CD1c-positive myeloid dendritic cell (primary cell): ENCODE data around the gene STX1A.
"Not testable (repeated sequence)": the region's sequence is repeated elsewhere in the genome, so short reads cannot be mapped to it uniquely, and the experiment has no call there.

Experiments used
- DNase-seq: peaks from one replicate; pipeline ENCODE4 v3.0.0-alpha.2; 2016; ENCODE audit errors: extremely low spot score

STX1A gene

DNA sequence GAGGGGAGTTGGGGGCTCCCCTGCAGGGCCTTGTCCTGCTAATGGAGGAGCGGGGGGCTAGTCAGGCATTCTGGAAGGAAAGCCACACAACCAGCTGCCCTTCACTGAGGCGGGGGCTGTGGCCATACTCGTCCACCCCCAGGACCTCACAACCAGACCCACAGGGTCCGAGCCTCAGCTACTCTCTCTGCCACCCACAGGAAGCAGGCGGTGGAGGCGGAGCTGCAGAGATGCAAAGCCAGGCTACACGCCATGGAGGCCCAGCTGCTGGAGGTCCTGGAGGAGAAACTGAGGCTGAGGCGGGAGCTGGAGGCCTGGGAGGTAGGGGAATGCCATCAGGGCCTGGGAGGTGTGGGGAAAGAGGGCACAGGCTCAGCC is 16.0 kb upstream of the STX1A start:
- DNase-seq = no peak

DNA sequence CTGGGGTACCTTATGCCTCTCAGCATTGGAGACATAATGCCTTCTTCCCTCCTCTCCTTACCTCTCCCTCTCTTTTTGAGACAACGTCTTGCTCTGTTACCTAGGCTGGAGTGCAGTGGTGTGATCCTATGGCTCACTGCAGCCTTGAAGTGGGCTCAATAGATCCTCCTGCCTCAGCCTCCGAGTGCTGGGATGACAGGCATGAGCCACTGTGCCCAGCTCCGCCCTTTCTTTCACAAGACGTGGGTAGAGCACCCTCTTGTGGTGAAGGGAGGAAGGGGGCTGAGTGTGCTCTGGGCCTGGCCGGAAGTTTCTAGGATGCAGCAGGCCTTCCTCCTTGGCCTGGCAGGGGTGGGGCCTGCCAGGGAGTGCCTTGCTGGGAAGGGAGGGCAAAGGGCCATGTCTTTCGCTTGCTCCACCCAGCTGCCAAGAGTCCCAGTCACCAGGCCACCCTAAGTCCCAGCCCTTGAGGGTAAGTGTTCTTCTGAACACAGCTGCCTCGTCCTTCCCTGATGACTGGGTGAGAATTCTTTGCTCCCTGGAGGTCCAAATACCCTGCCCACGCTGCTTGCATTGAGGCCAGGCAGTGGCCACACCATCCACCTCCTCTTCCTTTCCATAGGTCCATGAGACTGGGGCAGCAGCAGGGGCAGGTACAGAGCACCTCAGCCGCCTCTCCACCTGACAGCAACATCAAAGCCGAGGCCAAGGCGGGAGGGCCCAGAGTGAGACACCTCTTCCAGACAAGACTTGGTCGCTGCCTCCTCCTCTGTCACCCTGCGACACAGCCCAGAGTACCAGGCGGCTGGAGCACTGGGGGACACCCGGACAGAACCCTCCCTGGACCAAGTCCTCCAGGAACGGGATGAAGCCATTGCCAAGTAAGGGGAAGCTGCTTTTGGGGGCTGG is 15.4 kb upstream of the STX1A start:
- peak; percentile 89 for DNase-seq

DNA sequence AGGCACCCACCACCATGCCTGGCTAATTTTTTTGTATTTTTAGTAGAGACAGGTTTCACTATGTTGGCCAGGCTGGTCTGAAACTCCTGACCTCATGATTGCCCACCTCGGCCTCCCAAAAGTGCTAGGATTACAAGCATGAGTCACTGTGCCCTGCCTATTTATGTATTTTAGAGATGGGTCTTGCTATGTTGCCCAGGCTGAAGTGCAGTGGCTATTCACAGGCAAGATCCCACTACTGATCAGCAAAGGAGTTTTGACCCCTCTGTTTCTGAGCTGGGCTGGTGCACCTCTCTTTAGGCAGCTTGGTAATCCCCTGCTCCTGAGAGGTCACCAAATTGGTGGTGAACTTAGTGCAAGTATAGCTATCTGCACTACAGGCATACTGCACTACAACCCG is 12.9 kb upstream of the STX1A start:
- DNase-seq = no peak

DNA sequence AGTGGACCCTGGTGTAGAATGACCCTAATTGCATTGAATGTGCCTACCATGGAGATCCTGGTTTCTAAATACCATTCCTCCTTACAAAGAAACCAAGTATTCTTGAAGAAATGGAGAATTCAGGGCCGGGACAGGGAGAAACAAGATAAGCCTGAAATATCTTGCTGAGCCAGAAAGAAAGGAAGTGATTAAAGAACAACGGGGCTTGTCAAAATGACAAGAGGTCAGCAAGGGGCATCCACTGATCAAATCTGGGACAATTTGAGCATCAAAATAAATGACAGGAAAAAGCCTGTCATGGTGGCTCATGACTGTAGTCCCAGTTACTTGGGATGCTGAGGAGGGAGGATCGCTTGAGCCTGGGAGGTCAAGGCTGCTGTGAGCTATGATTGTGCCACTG is 11.0 kb upstream of the STX1A start:
- no peak for DNase-seq

DNA sequence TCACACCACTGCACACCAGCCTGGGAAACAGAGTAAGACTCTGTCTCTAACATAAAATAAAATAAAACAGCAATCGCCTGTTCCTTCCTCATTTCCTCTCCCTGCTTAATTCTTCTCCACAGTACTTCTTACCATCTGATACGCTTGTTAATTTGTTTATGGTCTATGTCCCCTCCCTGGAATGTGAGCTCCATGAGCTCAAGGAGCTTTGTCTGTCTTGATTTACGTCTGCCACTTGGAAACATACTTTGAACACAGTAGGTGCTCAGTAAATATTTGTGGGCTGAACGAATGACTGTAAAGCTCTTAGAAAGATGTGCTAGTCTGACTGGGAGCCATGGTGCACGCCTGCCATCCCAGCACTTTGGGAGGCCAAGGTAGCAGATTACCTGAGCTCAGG is 9.1 kb upstream of the STX1A start:
- no peak for DNase-seq

DNA sequence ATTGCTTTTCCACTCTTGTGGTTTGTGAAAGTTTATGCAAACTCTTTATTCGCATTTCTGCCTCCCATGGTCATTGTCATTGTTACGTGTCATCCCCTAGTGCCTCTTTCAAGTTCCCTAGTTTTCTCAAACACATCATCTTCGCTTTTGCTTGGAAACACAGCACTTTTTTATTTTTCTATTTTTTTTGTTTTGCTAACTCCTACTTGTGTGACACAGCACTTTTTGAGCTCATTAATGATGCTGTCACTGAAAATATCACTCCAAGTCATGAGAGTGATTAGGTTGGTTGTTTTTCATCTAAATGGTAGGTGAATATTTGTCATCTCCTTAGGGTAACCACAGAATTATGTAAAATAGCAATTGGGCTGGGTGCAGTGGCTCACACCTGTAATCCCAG is 8.5 kb upstream of the STX1A start:
- peak; percentile 38 for DNase-seq

DNA sequence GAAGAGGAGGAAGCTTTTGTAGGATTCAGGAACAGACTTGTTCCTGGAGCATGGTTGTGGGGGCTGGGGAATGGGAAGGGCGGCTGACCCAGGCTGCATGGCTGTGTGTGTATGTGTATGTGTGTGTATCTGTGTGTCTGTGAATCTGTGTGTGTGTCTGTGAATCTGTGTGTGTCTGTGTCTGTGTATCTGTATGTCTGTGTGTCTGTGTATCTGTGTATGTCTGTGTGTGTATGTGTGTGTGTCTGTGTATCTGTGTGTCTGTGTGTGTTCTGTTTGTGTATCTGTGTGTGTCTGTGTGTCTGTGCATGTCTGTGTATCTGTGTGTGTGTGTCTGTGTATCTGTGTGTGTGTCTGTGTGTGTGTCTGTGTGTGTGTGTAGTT is 6.6 kb upstream of the STX1A start:
- DNase-seq = no peak

DNA sequence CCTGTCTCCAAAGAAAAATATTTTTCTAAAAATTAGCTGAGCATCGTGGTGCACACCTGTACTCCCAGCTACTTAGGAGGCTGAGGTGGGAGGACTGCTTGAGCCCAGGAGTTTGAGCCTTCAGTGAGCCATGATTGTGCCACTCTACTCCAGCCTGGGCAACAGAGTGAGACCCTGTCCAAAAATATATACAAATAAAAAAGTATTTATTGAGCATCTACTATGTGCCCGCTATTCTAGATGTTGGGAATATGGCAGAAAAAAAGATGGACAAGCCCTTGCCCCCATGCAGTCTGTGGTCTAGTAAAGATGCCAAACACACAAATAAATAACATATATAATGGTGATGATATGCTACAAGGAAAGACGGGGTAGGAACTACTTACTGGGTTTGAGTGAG is 4.3 kb upstream of the STX1A start:
- DNase-seq = no peak

DNA sequence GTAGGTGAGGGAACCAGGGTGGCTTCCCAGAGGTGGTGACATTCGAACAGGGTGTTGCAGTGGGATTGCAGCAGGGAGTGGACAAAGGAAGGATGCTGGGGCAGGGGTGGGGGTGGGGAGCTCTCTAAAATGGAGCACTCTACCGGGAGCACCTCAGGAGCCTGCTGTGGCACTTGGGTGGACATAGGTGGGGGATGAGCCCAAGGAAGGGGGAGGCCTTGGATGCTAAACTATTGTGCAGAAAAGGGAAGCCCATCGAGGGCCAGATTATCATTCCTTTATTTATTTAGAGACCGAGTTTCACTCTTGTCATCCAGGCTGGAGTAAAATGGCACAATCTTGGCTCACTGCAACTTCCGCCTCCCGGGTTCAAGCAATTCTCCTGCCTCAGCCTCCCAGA is 3.3 kb upstream of the STX1A start:
- DNase-seq = no peak

DNA sequence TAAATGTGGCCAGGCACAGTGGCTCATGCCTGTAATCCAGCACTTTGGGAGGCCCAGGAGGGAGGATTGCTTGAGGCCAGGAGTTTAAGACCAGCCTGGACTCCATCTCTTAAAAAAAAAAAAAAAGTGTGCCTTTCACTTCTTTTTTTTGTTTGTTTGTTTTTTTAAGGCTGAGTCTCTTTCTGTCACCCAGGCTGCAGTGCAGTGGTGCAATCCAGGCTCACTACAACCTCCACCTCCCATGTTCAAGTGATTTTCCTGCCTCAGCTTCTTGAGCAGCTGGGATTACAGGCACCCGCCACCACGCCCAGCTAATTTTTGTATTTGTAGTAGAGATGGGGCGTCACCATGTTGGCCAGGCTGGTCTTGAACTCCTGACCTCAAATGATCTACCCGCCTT is 2.7 kb upstream of the STX1A start:
- DNase-seq = not testable (repeated sequence)

DNA sequence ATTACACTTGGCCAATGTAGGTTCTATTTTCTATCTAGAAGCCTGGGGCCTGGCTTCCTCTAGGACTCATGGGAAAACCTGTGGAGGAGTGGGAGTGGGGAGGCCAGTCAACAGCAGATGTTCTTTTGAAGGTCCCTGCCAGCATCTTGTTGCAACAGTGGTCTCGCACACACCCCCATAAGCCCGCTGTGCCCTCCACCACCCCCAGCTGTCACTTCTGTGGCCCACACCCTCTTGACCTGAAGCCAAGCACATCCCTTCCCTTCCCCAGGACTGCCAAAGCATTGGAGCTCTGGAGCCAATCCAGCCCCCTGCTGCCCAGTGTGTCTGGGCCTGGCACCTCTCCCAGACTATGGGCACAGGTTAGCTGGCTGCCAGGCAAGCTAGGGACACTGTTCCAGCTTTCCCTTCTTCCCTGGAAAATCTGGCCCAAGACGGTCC is 1.9 kb upstream of the STX1A start:
- no peak for DNase-seq

DNA sequence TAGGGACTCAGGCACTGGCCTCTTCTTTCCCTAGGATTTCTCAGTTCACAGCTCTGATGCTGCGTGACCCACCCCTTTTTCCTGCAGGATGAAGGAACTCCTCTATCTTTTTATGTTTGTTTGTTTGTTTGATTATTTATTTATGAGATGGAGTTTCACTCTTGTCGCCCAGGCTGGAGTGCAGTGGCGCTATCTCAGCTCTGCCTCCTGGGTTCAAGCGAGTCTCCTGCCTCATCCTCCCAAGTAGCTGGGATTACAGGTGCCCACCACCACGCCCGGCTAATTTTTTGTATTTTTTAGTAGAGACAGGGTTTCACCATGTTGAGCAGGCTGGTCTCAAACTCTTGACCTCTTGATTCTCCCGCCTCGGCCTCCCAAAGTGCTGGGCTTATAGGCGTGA is 974 bp upstream of the STX1A start:
- DNase-seq = not testable (repeated sequence)

DNA sequence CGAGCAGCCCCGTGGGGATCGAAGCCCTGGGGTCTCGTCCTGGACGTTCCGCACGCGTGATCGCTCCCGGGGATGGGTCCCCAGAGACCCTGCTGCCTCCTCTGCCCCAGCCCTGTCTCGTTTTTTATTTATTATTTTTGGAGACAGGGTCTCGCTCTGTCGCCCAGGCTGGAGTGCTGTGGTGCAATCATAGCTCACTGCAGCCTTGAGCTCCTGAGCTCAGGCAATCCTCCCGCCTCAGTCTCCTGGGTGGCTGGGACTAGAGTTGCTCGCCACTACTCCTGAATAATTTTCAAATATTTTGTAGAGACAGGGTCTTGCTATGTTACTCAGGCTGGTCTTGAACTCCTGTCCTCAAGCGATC is 319 bp upstream of the STX1A start:
- DNase-seq = no peak

DNA sequence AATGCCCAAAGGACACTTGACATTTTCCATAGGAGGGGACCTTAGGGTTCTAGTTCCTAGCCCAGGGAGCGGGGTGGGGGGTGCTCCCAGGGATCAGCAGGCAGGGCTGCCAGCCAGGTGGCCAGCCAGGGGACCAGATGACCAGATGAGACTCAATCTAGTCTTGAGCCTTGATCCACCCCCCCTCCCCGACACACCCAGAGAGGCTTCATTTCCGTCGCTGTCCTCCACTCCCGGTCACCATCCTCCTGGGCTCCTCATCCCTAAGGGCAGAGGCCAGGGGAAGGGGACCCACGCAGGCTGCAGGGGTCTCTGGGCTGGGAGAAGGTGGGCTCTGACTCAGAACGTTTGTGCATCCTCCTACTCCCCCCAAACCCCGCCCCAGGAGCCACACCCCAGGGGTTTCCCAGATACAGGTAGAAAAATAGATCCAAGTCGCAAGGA is 1.0 kb downstream of the STX1A start:
- DNase-seq = no peak

DNA sequence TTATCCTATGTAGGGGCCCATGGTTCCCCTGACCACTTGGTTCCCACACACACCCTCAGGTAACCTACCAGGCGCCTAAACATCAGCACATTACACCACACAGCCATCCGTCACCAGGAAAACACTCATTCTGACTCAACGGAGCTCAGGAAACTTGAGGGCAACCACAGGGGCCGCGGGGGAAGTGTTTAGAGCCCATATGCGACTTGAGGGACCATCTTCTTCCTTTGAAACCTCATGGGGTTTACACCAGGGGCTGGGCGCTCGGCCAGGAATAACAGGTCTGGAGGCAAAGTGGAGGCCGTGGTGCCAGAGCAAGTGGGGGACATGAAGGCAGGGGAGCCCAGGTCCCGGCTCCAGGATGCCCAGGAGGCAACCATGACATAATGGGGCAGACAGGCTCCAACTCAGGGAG is 1.5 kb downstream of the STX1A start:
- DNase-seq = peak; percentile 40

DNA sequence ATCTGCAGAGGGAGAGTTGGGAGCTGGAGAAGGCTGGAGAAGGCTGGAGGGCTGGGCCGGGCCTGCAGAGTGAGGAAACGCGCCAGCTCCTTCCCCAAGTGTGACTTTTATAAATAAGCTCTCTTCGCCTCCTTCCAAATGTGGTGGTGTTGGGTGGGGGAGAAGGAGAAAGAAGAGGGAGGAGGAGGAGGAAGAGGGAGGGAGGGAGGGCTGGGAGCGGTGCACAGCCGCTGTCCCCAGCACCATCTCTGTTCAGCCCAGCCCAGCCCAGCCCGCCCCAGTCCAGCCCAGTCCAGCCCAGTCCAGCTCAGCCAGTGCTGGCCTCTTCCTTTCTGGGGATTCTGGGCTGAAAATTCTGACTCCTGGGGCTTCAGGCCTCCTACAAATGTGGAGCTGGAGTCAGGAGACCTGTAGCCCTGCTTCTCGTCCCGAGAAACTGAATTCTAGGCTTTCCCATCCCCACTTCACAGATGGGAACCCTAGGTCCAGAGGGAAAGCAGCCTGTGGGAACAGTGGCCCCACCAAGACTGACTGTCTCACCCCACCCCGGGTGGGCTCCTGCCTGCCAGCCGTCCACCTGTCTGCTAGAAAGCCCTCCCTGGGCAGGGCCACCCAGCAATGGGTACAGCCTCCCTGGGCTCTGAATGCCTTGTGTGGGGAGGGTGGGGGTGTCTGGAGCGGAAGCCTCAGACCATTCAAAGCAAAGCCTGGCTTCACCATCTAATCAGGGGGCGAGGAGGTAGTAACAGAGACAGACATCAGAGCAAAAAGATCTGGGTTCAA is 2.3 kb downstream of the STX1A start:
- DNase-seq = no peak

DNA sequence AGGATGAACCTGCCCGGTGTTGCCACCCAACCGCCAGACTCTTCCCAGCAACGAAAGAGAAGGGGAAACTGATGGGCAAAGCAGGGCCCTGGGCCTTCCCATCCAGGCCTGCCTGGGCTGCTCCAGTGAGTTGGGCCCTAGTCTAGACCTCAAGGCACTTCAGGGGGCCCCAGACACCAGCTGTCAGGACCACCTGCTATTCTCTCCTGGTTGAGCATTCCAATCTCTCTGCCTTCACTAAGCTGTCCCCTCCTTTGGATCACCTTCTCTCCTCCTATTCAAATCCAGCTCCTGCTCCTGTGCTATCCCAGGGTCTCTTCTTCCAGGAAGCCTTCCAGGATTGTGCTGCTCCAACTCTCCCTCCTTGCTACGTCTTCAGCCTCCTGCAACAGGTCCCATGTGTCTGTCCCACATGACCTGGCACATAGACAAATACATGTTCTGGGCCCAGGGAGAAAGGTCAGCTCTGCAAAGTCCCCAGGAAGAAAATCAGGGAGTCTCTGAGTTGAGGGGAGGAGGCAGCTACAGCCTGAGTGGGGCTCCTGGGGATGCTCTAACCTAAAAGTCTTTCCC is 3.1 kb downstream of the STX1A start:
- no peak for DNase-seq

DNA sequence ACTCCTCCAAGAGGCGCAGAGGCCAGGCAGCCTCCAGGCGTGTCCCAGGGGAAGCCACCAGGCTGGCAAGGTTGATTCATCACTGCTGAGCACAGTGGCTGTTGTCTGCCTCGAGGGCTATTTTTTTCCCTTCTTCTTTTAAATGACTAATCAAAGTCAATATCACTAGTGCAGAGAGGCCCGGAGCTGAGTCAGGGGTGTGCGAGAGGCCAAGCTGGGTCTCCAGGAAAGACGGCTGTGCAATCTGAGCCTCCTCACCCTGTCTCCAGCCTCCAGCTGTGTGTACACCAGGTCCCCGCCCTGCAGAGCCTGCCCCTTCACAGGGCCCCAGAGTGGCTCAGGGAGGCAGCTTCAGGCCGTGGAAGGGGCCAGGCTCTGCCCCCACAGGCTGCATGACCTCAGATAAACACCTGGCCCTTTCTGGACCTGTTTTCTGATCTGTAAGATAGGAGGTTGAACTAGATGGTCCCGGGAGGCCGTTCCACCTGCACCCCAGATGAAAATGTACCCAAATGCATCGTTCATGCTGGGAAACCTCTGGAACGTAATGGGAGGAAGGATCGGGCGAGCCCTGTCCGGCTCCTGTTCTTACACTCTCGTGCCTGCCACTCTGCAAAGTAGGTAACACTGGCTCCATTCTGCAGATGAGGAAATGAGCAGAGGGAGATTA is 3.7 kb downstream of the STX1A start:
- DNase-seq = no peak

DNA sequence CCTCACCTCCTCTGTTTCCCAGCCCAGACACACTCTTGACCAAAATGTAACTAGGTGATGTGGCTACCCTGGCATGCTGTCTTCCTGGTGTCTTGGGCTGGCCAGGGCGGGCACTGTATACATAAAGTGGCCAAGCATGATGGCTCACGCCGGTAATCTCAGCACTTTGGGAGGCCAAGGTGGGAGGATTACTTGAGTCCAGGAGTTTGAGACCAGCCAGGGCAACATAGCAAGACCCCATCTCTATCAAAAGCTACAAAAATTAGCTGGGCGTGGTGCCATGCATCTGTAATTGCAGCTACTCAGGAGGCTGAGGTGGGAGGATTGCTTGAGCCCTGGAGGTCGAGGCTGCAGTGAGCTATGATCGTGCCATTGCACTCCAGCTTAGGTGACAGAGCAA is 6.2 kb downstream of the STX1A start:
- DNase-seq = not testable (repeated sequence)

DNA sequence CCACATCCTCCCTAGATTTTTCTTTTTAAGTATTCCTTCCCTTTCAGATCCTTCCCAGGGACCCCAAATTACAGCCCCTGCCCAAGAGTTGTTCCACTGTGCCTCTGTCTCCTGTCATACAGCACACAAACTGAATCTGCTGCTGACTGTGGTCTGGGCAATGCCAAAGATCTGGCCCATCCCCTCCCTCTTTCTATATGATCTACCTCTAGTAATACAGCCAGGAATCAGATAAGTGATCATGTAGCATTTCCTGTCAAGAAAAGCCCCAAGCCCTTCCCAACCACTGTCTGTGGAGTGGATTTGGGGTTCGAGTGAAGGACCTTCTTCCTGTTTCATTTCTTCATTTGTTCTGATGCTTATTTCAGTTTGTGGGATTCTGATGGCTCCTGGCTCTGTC is 6.7 kb downstream of the STX1A start:
- no peak for DNase-seq

DNA sequence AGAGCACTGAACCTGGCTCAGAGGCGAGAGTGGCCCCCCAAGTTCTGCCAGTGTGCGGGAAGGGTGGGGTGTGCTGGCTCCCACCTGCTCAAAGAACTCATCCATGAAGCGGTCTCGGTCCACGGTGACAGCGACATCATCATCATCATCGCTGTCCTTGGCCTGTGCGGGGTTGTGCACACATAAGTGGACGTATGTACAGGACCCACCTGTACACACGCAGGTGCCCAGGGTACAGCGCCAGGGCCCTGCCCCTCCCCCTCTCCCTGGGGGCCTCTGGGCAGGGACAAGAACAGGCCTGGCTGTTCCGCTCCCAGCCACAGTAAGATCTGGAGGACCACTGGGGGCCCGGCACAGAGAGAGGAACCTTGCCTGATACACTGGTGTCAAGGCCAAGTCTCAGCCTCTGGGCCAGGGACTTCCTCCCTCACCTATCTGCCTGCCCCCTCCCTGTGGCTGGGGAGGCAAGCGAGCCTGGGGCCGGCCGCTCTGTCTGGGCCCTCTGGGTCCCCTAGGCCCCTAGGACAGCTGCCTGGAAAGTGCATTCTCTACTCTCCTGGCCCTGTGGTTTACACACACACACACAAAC is 10.4 kb downstream of the STX1A start:
- DNase-seq = no peak
